GM18505 (cell line): ENCODE results near the gene HSD17B10.
A peak's percentile ranks its signal among the peaks of the same experiment; 100 is the strongest.
"Not testable (repeated sequence)": the region's sequence is repeated elsewhere in the genome, so short reads cannot be mapped to it uniquely, and the experiment has no call there.

Experiments used
- ATAC-seq: cut with Tn5 transposase; IDR thresholded peaks from one replicate; pipeline ENCODE4 v1.9.1; 2021; ENCODE audit not compliant: unreplicated experiment
- POLR2A ChIP-seq: IDR thresholded peaks from 4 replicates; pipeline ENCODE4 v1.6.1; 2011; ENCODE audit warnings: borderline replicate concordance; ENCODE audit not compliant: insufficient read depth, insufficient read length; ENCODE audit errors: extremely low read depth

HSD17B10 gene

DNA sequence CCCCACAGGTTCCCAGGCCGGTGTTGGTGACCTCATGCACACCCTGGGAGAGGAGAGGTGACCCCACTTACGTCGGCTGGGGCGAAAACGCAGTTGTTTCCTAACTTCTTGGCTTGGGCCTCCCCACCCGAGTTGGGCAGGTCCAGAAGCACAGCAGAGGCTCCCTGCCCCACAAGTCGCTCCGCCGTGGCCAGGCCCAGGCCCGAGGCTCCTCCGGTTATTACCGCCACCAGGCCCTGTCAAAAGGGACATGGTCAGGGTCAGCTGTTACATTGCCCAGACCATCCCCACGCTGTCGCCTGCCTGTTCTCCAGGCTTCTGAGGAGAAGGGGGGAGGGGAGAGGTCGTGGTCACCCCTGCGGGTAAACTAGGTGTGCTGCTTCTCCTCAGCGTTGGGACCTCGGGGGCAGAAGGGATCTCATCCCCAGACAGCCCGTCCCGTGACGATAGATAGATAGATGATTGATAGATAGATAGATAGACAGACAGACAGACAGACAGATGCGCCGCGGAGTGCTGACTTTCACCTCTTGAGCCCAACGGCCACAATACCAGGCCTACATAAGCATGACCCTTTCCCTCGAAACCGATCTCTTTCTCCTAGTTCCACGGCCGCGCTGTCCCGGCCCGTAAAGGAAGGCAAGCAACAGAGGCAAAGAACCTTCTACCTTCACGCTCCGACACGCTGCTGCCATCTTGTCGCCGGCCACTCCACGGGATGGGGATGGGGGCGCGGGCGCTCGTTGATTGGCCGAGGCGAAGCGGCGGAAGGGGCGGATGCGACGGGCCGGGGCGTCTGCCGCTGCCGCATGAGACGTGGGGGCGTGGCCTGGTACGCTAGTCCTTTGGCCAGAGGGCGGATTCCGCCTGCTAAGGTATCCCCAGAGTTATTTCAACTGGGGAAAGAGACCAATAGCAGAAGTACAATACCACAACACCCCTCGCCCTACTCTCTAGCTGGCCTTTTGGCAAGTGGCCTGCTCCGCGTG is at the start of gene HSD17B10:
HSD17B10 (minus strand) TSS at position 720 of the 989 bp plus-strand sequence; CDS start at position 695, 25 bp downstream.
- peak; percentile 88 for ATAC-seq
- peak; percentile 69 for TF ChIP-seq POLR2A

DNA sequence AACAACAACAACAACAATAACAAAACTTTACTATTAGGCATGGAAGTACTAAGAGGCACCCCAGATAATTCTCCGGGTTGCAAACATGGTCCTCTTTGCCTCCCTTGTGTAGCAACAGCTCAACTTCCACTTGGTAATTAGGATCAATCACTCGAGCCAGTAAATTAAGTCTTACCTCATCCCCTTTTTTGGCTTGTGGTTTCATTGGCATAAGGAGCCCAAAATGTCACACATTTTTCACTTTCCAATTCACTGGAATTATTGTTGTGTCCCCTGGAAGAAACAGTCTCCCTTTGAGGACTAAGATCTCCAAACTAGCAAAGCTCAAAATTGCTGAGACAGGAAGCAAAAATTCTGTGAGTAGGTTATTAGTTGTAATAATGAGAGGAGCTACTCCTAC is 49.2 kb upstream of the HSD17B10 start:
- no peak for TF ChIP-seq POLR2A
- no peak for ATAC-seq

- ATAC-seq: no peak
Measured at GRCh38 chrX:53481816-53482465, 47.8 kb upstream of the HSD17B10 start.

DNA sequence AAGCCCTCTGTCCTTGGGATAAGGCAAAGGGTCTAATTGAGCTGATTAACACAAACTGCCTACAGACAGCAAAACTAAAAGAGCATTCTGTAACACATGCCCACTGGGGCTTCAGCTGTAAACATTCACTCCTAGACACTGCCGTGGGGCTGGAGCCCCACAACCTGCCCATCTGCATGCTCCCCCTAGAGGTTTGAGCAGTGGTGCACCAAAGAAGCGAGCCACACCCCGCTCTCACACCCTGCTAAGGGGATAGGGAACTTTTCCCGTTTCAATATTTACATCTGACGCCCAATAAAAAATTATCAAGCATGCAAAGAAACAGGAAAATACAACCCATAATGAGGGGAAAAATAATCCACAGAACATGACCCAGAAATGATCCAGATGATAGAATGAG is 46.9 kb upstream of the HSD17B10 start:
- ATAC-seq: no peak
- TF ChIP-seq POLR2A: no peak

More at GRCh38 chrX:53481816-53482465, 47.8 kb upstream of the HSD17B10 start:
- TF ChIP-seq POLR2A: no peak

DNA sequence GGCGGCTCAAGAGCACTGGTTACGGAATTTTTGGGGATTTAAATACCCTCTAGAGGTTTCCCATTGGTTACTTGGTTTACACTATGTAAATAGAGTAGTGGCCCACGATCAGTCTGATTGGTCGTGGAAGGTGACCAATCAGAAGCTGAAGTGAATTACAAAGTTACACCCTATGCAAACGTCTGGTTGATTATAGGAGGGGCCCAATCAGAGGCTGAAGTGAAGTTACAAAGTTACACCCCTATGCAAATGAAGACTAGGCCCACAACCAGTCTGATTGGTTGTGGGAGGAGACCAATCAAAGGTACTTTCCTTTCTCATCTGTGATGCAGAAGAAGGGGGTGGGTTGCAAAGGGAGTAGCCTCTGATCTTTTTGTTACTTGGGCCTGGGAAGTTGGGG is 45.1 kb upstream of the HSD17B10 start:
- TF ChIP-seq POLR2A: no peak
- ATAC-seq: no peak

DNA sequence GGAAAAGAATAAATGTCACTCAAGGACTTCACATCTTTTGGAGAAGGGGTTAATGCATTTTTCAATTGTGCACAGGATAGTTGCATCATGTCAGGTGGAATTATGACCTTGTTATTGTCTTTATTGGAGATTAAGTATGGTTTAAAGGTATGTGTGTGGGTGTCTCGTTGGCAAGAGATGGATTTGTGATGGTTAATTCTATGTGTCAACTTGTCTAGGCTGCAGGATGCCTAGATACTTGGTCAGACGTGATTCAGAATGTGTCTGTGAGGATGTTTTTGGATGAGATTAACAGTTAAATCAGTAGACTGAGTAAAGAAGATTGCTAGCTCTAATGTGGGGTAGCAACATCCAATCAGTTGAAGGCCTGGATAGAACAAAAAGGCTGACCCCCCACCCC is 42.2 kb upstream of the HSD17B10 start:
- TF ChIP-seq POLR2A: no peak
- ATAC-seq: no peak

DNA sequence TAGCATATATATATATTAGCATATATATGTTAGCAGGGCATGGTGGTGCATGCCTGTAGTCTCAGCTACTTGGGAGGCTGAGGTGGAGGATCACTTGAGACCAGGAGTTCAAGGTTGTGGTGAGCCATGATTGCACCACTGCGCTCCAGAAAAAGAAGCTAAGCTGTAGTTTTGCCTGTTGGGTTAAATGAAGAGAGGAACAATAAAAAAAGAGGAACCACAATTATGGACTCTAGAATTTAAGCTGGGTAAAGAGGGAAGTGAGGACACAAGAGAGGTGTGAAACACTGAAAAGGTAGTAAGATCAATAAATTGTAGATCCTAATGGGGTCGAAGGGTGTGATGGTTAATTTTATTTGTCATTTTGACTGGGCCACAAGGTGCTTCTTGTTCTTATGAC is 40.5 kb upstream of the HSD17B10 start:
- no peak for ATAC-seq

GRCh38 chrX:53471346-53471745 is 37.2 kb upstream of the HSD17B10 start:
- ATAC-seq: no peak
- no peak for TF ChIP-seq POLR2A

More for the DNA sequence above, 40.5 kb upstream of the HSD17B10 start:
- TF ChIP-seq POLR2A: no peak

GRCh38 chrX:53468659-53469058 is 34.5 kb upstream of the HSD17B10 start:
- ATAC-seq: not testable (repeated sequence)

- no peak for ATAC-seq
- no peak for TF ChIP-seq POLR2A
Measured at GRCh38 chrX:53458082-53458481, 23.9 kb upstream of the HSD17B10 start.

DNA sequence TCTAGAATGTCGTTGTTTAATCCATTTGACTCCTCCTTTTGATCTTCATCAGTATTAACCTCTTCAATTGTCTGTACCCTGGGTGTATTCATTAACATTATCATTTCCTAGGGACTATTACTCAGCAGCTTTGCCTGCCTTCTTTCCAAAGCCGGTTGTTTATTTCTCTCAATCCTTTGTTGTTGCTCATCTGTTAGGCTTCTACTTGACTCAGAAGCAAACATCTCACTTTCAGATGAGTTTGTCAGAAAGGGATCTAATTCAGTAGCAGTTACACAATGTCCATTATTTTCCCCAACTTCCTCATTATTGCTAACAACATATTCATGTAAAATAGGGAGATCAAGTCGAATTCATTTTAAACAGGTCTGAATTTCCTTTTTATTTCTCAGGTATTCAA is 22.1 kb upstream of the HSD17B10 start:
- ATAC-seq: no peak
- no peak for TF ChIP-seq POLR2A

GRCh38 chrX:53452812-53453211 is 18.6 kb upstream of the HSD17B10 start:
- TF ChIP-seq POLR2A: no peak

DNA sequence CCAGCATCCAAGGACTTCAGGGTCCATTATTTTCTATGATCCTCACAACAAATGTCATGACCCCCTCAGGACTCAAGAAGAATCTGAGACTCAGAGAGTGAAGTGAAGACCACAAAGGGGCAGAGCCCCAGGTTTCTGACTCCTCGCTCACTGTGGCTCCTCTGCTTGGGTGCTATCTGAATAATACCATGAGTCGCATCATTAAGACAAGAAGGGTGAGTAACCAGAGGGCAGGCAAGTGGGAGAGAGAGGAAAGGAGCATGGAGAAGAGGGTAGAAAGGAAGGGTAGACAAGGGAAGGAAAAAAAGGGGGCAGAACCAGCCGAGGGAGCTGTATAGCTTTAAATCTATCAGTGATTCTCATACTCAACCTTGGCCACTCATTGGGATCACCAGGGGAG is 15.5 kb upstream of the HSD17B10 start:
- no peak for TF ChIP-seq POLR2A
- ATAC-seq: no peak

More at GRCh38 chrX:53452812-53453211, 18.6 kb upstream of the HSD17B10 start:
- no peak for ATAC-seq

GRCh38 chrX:53447441-53447840 is 13.3 kb upstream of the HSD17B10 start:
- TF ChIP-seq POLR2A: no peak
- no peak for ATAC-seq
